Measurements from ENCODE around the gene ACHE.

DNA sequence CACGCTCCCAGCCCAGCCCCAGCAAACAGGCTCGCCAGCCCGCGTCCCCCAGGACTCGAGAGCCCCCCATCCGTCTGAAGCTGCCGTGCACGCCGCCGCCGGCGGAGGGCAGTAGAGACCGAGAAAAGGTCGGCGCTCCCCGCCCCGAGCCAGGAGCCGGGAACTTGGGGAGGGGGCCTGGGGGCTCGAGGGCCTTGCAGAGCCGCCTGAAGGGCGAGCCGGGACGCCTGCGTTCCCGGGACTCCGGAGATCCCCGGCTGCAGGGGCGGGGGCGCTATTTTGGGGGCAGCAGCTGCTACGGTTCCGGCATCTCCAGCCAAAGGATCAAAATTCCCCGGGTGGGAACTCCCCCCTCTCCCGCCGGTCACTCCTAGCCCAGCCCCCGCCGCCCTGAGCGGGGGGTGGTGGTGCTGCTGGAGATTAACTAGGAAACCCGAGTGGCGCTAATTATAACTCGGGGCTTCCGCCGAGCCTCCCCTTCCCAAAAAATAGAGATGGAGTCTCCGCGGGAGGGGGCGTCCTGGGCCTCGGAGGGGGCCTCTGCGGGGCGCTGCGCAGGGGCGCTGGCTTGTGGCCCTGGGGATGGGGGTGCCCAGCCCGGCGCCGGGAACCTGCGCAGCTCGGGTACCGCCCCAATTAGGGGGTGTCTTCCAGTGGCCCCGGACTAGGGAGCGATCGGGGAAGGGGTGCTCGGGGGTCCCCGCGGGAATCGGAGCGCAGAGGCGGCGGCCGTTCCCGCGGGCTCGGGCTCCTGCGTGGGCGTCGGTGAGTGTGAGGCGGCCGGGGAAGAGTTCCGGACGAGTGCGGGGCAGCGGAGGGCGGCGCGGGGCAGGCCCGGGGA is 608 bp downstream of the ACHE start:
- TF ChIP-seq POLR2A (IDR thresholded peaks at IDR 0.05; ENCODE audit: low read depth, low read length), result no peak
- no peak for TF ChIP-seq TAF1 (IDR thresholded peaks at IDR 0.05; ENCODE audit: low read depth, low read length)
- TF ChIP-seq POLR2AphosphoS5 (IDR thresholded peaks at IDR 0.05; ENCODE audit: low read depth, low read length), result no peak
- TF ChIP-seq PAX5 (IDR thresholded peaks at IDR 0.05; ENCODE audit: insufficient read depth, low read length, severe bottlenecking), result no peak
- TF ChIP-seq SPI1 (IDR thresholded peaks at IDR 0.05; ENCODE audit: low read depth, low read length), result no peak
